ENCODE measurements around the gene NRXN3. TPM values are rescaled to one million over a fixed set of nuclear protein-coding genes. Genes with fewer than 3 reads are reported as not detected.

NRXN3 gene
- polyA plus RNA-seq, 6 donors from 2014 or later, result not detected

DNA sequence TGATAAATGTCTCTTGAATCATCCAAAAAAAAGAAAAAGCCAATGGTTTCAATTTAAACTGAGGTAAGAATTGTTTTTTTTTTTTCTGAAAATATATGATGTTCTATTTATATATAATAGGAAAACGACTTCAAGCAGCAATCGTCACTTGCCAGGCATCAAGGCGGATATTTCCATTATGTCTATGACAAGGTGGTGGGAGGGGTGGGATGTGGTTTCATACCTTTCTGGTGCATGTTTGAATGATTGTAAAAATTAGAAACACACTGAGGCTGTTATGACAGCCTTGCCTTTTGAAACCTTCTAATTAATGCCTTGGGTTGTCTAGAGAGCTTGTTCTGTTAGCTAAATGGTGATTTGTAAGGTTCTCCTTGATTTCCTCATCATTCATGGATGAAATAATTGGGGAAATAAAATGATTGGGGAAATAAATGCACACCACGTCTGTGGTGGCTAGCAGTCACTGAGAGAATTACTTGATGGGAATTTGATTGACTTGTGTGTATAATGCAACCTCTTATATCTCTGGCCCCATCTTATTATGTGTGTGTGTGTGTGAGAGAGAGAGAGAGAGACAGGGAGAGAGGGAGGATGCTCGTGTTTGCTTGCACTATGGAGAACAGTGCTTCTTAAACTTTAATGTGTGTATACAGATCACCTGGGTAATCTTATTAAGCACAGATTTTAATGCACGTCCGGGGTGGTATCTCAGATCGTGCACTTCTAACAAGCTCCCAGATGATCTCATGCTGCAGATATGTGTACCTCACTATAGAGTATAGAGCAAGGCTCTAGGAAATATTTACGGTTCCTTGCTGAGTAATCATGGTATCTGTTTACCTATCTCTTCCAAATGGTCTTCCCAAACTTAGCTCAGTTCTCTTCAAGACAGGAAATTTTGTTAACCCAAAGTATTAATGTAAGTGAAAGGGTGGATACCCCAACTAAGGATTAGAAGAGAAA, 1538.5 kb downstream of the NRXN3 start:
- Mint-ChIP-seq H3K36me3 (no peaks in the 10 kb centered on the region), H3K27ac (no peak overlapping the region), H3K9me3 (peaks cover 0 to 18% (median 2%) of the 10 kb centered on the region in 7 donors), H3K4me3 (no peak overlapping the region), H3K4me1 (no peaks in the 10 kb centered on the region), H3K27me3 (no peaks in the 10 kb centered on the region)
- DNase-seq (no peak), ATAC-seq (ENCODE audit: low read depth in 2 of 2) (no peak)

DNA sequence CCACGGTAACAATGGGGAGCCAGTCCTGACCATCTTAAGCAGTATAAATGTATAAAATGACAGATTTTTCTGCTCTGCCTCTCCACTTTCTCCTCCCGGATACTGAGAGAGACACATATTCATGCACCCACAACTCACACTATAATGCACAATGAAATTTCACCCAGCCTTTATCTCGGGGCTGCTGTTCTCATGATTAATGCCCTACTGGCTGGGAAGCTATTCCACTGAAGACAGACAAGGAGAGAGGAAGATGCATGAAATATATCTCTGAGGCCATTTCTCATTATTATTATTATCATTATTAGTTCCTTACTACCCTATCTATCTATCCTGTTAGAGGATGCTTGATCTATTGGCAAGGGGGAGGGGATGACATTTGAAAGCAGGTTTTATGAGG, 1539.4 kb downstream of the NRXN3 start:
- DNase-seq, result no peak
- ATAC-seq (ENCODE audit: low read depth in 2 of 2), result no peak
- Mint-ChIP-seq H3K9me3 (peaks cover 0 to 18% (median 2%) of the 10 kb centered on the region in 7 donors), H3K27ac (no peak overlapping the region), H3K36me3 (no peaks in the 10 kb centered on the region), H3K4me3 (no peak overlapping the region), H3K4me1 (no peaks in the 10 kb centered on the region), H3K27me3 (no peaks in the 10 kb centered on the region)

DNA sequence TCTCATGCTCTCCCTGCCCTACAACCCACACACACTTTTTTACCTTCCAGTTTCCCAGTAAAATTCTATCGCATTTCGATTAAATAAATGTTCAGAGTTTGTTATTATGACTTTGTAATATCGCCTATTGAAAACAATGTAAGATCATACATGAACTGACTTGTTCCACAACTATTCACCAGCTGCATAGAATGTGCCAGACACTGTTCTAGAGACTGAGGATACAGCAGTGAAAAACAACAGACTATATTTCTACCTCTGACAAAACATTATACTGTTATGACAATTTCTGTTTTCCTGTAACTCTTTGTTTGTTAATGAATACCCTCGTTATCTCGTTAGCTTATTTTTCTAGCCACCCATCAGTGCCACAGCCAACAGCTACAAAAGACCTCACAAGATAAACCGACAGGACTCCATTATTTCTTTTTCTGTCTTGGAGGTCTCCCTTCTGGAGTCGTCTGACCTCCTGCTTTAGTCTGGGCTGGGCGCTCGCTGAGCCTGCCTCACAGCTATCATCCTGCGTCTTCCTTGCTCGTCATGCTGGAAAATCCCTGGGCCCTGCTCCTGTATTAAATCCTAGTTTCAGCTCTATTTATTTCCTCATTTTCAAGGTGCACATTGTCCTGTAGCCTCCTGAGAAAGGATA, 1542.3 kb downstream of the NRXN3 start:
- no peaks in the 10 kb centered on the region for H3K27me3 Mint-ChIP-seq
- ATAC-seq (ENCODE audit: low read depth in 2 of 2) (no peak), DNase-seq (no peak)
- H3K36me3 Mint-ChIP-seq, result no peaks in the 10 kb centered on the region
- no peaks in the 10 kb centered on the region for H3K4me1 Mint-ChIP-seq
- no peak overlapping the region for H3K27ac Mint-ChIP-seq
- no peak overlapping the region for H3K4me3 Mint-ChIP-seq
- peaks cover 0 to 13% (median 3%) of the 10 kb centered on the region in 7 donors for H3K9me3 Mint-ChIP-seq

DNA sequence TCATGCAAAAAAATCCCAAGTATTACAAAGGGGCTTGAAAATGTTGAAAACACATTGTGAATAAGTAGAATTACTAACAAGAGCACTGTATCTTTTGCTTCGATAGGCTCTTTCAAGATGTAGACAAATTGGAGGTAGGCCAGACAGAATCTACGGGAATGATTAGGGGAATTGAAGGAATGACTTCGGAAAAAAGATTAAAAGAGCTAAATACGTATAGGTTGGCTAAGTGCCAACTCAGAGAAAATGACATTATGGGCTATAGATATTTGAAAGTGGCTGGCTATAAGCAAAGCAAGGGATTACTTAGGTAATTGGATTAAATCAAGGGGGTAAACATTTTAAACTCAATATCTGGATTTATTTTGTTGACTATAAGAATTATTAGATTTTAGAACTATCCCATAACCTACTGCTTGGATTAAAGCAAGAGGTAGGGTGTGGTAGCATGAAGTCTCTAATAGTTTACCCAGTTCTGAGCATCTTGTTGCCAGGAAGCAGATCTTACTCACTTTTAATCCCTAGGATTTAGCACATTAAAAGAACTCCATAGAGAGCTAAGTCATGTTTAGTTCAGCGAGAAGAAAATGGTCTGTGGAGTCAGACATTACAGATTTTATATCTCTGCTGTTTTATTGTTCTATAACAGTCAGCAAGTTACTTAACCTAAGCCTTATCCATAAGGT, 1551.4 kb downstream of the NRXN3 start:
- Mint-ChIP-seq H3K9me3 (peaks cover 0 to 8% (median 0%) of the 10 kb centered on the region in 7 donors), H3K27me3 (no peaks in the 10 kb centered on the region), H3K36me3 (no peaks in the 10 kb centered on the region), H3K27ac (no peak overlapping the region), H3K4me1 (no peaks in the 10 kb centered on the region), H3K4me3 (no peak overlapping the region)
- no peak for ATAC-seq (ENCODE audit: low read depth in 2 of 2)
- DNase-seq, result no peak

DNA sequence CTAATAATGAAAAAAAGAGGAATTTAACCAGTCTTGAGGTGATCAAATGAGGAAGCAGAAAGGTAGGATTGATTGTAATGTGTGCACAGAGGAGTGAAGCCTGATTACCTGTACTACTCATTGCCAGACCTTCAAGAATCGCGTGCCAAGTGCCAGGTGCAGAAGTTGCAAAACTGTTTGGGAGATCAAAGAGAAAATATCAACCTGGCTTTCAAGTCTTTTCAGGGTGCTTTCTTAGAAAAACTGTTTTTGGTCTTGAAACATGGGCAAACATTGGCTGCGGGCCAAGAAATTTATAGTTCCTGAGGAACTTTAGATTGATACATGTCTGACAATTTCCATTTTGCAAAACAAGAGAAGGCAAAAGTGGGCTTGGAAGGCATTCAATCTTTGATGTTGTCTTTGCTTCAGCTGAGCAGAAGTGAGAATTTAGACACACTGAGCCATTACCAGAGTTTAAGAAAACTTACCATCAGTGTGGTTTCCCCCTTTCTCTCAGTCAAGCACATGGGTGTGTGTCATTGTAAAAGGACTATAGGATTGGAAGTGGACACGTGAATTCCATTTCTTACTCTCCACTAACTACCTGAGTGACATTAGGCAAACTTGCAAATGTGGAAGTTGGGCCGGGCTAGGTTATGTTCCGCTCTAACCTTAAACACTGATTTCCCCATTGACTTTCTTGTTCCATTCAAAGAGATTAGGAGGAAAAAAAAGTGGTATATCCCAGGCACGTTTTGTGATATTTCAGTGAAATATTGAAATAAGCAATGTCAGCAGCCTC, 1555.0 kb downstream of the NRXN3 start:
- DNase-seq, result no peak
- no peak overlapping the region for H3K27ac Mint-ChIP-seq
- no peak for ATAC-seq (ENCODE audit: low read depth in 2 of 2)
- H3K9me3 Mint-ChIP-seq, result peaks cover 0 to 8% (median 0%) of the 10 kb centered on the region in 7 donors
- no peaks in the 10 kb centered on the region for H3K4me1 Mint-ChIP-seq
- no peak overlapping the region for H3K4me3 Mint-ChIP-seq
- peaks cover 0 to 4% (median 0%) of the 10 kb centered on the region in 3 donors for H3K27me3 Mint-ChIP-seq
- H3K36me3 Mint-ChIP-seq, result no peaks in the 10 kb centered on the region

DNA sequence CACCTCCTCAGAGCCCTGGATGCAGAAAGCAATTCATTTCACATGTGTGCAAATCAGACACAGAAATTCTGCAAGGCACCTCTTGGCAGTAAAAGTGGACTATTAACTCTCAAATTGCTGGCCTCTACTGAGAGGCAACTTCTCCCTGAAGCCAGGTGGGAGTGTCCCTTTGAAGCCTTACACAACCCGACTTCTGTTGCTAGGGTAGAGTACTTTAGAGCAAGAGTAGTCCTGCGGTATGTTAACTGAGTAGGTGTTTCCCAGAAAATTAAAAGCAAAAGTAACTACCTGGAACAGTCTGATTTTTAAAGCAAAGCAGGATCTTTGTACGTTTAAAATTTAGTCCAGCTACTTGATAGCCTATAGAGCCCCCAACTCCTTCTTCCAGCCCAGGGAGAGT, 1557.7 kb downstream of the NRXN3 start:
- Mint-ChIP-seq H3K27me3 (peaks cover 0 to 4% (median 0%) of the 10 kb centered on the region in 3 donors), H3K36me3 (no peaks in the 10 kb centered on the region), H3K4me1 (no peaks in the 10 kb centered on the region), H3K9me3 (peaks cover 0 to 4% (median 0%) of the 10 kb centered on the region in 7 donors), H3K27ac (no peak overlapping the region), H3K4me3 (no peak overlapping the region)
- DNase-seq (no peak), ATAC-seq (ENCODE audit: low read depth in 2 of 2) (no peak)

DNA sequence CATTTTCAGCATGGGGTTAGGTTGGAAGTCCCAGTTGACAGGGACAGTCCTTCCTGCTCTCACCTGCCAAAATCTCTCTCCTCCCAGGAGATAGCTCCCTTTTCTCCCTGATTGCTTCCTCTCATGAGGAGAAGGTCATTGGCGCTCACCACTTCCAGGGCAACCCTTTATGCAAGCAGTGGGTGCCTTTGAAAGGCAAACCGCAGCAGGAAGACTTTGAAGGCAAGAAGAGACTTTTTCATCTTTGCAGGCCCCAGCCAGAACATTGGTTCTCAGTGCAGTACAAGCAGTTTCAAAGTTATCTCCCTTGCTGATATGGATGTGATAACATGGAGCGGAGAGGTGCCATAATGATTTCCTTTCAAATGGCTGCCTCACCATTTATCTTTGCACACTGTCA, 1558.2 kb downstream of the NRXN3 start:
- DNase-seq, result no peak

DNA sequence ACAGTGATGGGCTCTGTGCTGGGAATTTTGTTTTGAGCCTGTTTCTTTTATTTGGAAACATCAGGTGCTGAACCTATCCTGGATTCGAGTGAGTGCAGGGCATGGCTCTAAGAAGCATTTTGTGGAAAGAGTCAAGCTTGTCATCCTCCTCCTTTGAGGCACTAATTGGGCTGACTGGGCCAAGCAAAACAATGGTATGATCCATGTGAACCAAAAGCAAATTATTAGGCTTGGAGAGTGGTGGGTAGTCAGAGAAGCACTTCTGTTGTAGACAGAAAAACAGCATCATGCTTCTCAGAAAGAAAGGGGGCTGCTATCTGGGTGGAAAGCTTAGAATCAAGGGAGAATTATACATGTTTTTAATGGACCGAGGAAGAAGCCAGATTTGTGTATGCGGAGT, 1559.6 kb downstream of the NRXN3 start:
- Mint-ChIP-seq H3K27me3 (peaks cover 0 to 4% (median 0%) of the 10 kb centered on the region in 3 donors), H3K4me1 (no peaks in the 10 kb centered on the region), H3K36me3 (no peaks in the 10 kb centered on the region), H3K4me3 (peak overlapping the region in 1 of 8 donors; percentile 15), H3K27ac (no peak overlapping the region), H3K9me3 (peaks cover 0 to 2% (median 0%) of the 10 kb centered on the region in 7 donors)
- DNase-seq (no peak), ATAC-seq (ENCODE audit: low read depth in 2 of 2) (no peak)

More for the DNA sequence above, 1558.2 kb downstream of the NRXN3 start:
- no peak overlapping the region for H3K4me3 Mint-ChIP-seq
- H3K4me1 Mint-ChIP-seq, result no peaks in the 10 kb centered on the region
- H3K27ac Mint-ChIP-seq, result no peak overlapping the region
- peaks cover 0 to 4% (median 0%) of the 10 kb centered on the region in 3 donors for H3K27me3 Mint-ChIP-seq
- H3K36me3 Mint-ChIP-seq, result no peaks in the 10 kb centered on the region
- ATAC-seq (ENCODE audit: low read depth in 2 of 2), result no peak
- H3K9me3 Mint-ChIP-seq, result peaks cover 0 to 4% (median 0%) of the 10 kb centered on the region in 7 donors

DNA sequence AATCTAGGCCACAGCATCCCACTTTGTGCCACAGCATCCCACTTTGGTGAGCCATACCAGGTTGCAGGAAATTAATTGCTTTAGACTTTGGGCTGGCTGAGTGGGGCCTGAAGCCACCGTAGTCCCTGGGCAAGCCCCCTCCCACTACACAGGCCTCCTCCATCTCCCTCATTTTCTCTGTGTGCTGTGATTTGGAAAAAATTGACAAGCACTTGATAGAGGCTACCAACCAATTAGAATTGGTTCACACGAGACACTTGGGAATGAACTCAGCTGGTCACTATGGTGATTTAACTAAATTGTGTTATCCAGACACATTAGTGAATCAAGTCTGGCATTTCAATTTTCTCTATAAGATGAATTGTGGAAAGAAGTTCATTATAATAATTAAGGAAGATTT, 1560.0 kb downstream of the NRXN3 start:
- Mint-ChIP-seq H3K27ac (no peak overlapping the region), H3K27me3 (peaks cover 0 to 4% (median 0%) of the 10 kb centered on the region in 3 donors), H3K36me3 (no peaks in the 10 kb centered on the region), H3K4me1 (no peaks in the 10 kb centered on the region), H3K4me3 (no peak overlapping the region), H3K9me3 (peaks cover 0 to 4% (median 2%) of the 10 kb centered on the region in 7 donors)
- DNase-seq, result no peak
- ATAC-seq (ENCODE audit: low read depth in 2 of 2), result no peak

DNA sequence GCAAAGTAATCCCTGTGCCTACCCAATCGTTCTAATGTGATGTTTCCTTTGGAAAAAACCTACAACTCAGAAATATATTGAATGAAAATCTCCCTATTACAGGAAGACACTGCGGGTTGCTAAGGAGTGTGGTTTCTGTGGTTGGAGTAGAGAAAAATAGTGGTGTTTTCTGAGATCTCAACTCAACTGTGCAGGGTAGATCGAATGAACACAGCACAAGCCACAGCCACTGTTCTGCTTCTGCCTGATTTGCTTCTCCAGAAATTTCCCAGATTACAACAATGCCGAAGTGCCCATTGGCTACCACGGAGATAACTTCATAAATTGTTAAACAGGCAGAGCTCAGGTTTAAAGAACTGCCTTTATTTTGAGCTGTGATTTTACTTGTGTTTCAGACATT, 1560.8 kb downstream of the NRXN3 start:
- Mint-ChIP-seq H3K9me3 (peaks cover 0 to 7% (median 4%) of the 10 kb centered on the region in 7 donors), H3K4me1 (no peaks in the 10 kb centered on the region), H3K36me3 (no peaks in the 10 kb centered on the region), H3K27me3 (peaks cover 0 to 4% (median 0%) of the 10 kb centered on the region in 3 donors), H3K4me3 (no peak overlapping the region), H3K27ac (no peak overlapping the region)
- no peak for ATAC-seq (ENCODE audit: low read depth in 2 of 2)
- no peak for DNase-seq

DNA sequence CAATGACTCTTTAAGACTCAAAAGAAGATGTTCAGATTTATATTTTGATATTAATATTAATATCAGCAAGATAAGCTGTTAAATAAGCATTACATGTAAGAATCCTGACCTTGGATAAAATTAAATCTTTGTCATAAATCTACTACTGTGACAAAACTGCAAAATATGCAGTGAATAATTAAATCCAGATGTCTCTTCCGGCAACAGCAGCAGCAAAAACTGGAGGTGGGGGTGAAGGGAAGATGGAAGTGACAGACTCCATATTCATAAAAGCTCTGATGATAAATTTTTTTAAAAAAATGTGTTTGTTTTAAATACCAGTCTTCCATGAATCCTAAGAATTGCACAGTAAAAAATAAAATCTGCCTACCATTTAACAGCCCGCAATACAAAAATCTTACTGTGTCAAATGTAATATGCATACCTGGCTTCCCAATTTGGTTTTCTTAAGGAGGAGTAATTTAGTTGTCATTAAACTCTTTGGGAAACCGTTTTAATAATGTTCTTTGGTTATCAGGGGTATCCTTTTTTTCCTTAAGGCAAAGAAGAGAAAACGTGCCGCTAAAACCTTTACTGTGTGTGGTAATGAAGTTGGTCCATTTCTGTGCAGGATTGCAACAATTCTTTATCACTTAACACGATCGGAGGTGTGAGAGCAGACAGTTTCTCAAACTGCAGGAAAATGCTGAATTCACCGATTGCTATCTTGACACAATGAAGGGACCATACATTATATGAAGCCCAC, 1562.9 kb downstream of the NRXN3 start:
- Mint-ChIP-seq H3K36me3 (no peaks in the 10 kb centered on the region), H3K27ac (no peak overlapping the region), H3K9me3 (peaks cover 5 to 21% (median 10%) of the 10 kb centered on the region in 7 donors), H3K4me1 (no peaks in the 10 kb centered on the region), H3K27me3 (peaks cover 0 to 4% (median 0%) of the 10 kb centered on the region in 3 donors), H3K4me3 (no peak overlapping the region)
- DNase-seq (no peak), ATAC-seq (ENCODE audit: low read depth in 2 of 2) (no peak)

DNA sequence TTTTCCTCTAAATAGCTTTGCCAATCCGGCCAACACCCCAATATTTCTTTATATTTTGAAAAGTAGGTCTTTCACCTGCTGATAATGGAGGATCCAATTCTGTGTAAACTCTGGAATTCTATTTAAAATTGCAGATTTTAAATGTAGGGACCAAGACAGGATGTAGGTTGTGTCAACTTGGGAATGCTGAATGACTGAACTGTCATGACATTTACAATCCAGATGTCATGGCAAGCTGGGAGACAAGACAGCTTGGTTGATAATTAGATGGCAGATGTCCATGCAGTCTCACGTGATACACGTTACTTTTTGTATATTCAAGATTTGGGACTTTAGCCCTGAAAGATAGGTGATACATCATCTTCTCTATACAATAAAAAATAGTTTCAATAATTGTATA, 1564.0 kb downstream of the NRXN3 start:
- ATAC-seq (ENCODE audit: low read depth in 2 of 2) (no peak), DNase-seq (no peak)
- peaks cover 0 to 4% (median 0%) of the 10 kb centered on the region in 3 donors for H3K27me3 Mint-ChIP-seq
- no peaks in the 10 kb centered on the region for H3K36me3 Mint-ChIP-seq
- peaks cover 5 to 29% (median 14%) of the 10 kb centered on the region in 7 donors for H3K9me3 Mint-ChIP-seq
- no peak overlapping the region for H3K4me3 Mint-ChIP-seq
- no peaks in the 10 kb centered on the region for H3K4me1 Mint-ChIP-seq
- no peak overlapping the region for H3K27ac Mint-ChIP-seq

Data from naive B cell (primary cell).